Measurements from ENCODE around the gene PIEZO2. TPM values are rescaled to one million over a fixed set of nuclear protein-coding genes. Genes with fewer than 3 reads are reported as not detected.

The PIEZO2 gene
- total and polyA plus RNA-seq, 2 of the 8 experiments (the other 6 are each of a cell fraction or from before 2014, with no cell fraction given), result 4.7 to 16.5 TPM

DNA sequence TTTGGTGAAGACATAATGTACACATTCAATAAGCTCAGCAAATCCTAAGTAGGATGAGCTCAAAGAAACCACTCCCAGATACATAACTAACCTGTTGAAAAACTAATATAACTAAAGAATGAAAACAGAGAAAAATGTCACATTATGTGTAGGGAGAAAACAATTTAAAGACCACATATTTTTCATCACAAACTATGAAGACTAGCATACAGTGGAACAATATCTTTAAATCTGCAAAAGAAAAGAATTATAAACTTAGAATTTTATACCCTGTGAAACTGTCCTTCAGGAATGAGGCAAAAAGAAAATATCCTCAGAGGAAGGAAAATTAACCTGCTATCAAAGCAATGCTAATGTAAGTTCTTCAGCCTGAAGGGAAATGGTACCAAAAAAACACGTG is 151.5 kb downstream of the PIEZO2 start (continued):
- TF ChIP-seq, protein P1, sequence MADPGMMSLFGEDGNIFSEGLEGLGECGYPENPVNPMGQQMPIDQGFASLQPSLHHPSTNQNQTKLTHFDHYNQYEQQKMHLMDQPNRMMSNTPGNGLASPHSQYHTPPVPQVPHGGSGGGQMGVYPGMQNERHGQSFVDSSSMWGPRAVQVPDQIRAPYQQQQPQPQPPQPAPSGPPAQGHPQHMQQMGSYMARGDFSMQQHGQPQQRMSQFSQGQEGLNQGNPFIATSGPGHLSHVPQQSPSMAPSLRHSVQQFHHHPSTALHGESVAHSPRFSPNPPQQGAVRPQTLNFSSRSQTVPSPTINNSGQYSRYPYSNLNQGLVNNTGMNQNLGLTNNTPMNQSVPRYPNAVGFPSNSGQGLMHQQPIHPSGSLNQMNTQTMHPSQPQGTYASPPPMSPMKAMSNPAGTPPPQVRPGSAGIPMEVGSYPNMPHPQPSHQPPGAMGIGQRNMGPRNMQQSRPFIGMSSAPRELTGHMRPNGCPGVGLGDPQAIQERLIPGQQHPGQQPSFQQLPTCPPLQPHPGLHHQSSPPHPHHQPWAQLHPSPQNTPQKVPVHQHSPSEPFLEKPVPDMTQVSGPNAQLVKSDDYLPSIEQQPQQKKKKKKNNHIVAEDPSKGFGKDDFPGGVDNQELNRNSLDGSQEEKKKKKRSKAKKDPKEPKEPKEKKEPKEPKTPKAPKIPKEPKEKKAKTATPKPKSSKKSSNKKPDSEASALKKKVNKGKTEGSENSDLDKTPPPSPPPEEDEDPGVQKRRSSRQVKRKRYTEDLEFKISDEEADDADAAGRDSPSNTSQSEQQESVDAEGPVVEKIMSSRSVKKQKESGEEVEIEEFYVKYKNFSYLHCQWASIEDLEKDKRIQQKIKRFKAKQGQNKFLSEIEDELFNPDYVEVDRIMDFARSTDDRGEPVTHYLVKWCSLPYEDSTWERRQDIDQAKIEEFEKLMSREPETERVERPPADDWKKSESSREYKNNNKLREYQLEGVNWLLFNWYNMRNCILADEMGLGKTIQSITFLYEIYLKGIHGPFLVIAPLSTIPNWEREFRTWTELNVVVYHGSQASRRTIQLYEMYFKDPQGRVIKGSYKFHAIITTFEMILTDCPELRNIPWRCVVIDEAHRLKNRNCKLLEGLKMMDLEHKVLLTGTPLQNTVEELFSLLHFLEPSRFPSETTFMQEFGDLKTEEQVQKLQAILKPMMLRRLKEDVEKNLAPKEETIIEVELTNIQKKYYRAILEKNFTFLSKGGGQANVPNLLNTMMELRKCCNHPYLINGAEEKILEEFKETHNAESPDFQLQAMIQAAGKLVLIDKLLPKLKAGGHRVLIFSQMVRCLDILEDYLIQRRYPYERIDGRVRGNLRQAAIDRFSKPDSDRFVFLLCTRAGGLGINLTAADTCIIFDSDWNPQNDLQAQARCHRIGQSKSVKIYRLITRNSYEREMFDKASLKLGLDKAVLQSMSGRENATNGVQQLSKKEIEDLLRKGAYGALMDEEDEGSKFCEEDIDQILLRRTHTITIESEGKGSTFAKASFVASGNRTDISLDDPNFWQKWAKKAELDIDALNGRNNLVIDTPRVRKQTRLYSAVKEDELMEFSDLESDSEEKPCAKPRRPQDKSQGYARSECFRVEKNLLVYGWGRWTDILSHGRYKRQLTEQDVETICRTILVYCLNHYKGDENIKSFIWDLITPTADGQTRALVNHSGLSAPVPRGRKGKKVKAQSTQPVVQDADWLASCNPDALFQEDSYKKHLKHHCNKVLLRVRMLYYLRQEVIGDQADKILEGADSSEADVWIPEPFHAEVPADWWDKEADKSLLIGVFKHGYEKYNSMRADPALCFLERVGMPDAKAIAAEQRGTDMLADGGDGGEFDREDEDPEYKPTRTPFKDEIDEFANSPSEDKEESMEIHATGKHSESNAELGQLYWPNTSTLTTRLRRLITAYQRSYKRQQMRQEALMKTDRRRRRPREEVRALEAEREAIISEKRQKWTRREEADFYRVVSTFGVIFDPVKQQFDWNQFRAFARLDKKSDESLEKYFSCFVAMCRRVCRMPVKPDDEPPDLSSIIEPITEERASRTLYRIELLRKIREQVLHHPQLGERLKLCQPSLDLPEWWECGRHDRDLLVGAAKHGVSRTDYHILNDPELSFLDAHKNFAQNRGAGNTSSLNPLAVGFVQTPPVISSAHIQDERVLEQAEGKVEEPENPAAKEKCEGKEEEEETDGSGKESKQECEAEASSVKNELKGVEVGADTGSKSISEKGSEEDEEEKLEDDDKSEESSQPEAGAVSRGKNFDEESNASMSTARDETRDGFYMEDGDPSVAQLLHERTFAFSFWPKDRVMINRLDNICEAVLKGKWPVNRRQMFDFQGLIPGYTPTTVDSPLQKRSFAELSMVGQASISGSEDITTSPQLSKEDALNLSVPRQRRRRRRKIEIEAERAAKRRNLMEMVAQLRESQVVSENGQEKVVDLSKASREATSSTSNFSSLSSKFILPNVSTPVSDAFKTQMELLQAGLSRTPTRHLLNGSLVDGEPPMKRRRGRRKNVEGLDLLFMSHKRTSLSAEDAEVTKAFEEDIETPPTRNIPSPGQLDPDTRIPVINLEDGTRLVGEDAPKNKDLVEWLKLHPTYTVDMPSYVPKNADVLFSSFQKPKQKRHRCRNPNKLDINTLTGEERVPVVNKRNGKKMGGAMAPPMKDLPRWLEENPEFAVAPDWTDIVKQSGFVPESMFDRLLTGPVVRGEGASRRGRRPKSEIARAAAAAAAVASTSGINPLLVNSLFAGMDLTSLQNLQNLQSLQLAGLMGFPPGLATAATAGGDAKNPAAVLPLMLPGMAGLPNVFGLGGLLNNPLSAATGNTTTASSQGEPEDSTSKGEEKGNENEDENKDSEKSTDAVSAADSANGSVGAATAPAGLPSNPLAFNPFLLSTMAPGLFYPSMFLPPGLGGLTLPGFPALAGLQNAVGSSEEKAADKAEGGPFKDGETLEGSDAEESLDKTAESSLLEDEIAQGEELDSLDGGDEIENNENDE (IDR thresholded peaks at IDR 0.05; ENCODE audit: insufficient replicate concordance, low read length), result no peak
- TF ChIP-seq CTBP2 (IDR thresholded peaks at IDR 0.05; ENCODE audit: borderline replicate concordance, insufficient read depth, insufficient read length, low read length) (no peak), EGR1 (IDR thresholded peaks at IDR 0.05; ENCODE audit: borderline replicate concordance, low read depth, low read length) (no peak), KDM5A (IDR thresholded peaks at IDR 0.05; ENCODE audit: low read length) (no peak), CBX5 (IDR thresholded peaks at IDR 0.05; ENCODE audit: low read depth, low read length) (no peak), TAF1 (IDR thresholded peaks at IDR 0.05; ENCODE audit: low read depth, low read length) (no peak), TBP (IDR thresholded peaks at IDR 0.05; ENCODE audit: low read depth, low read length) (no peak), SP2 (IDR thresholded peaks at IDR 0.05; ENCODE audit: low read length) (no peak), NRF1 (IDR thresholded peaks at IDR 0.05; ENCODE audit: low read depth, low read length) (no peak)
